HCT116 (cell line): ENCODE measurements around the gene CES4A. TPM values are rescaled to one million over a fixed set of nuclear protein-coding genes. Genes with fewer than 3 reads are reported as not detected.

ENCODE experiments used
- ATAC-seq: fragments of 200-7000 bp; cut with Tn5 transposase; 2 replicates; pipeline ENCODE4 v1.9.1; 2020; ENCODE audit warnings: mild to moderate bottlenecking, moderate library complexity
- Bru-seq: library from RNA; stranded (reverse); fragments of 400-500 nt; gene quantifications from one replicate; lab custom pipeline; 2021; lab: Mats Ljungman, UMichigan
- BruChase-seq, 2 experiments: library from RNA; stranded (reverse); fragments of 400-500 nt; gene quantifications; one replicate each; lab custom pipeline; 2021; lab: Mats Ljungman, UMichigan
- BruUV-seq: library from RNA; stranded (reverse); fragments of 400-500 nt; replicated peaks from 2 replicates; lab custom pipeline; 2021; lab: Mats Ljungman, UMichigan
- CTCF ChIA-PET: fragments of 300-600 bp; sonication (Branson Sonifier 250); formaldehyde crosslinking; loops from one replicate; lab custom pipeline; 2021; ENCODE audit warnings: antibody characterized with exemption; lab: Charles Lee
- POLR2A ChIA-PET: fragments of 300-600, 350-600 bp; sonication (Branson Sonifier 250); formaldehyde crosslinking; loops from one replicate; lab custom pipeline; 2021; ENCODE audit warnings: antibody characterized with exemption; lab: Charles Lee
- RAD21 ChIA-PET, 2 experiments: fragments of 300-600 bp; sonication (Branson Sonifier 250); formaldehyde crosslinking; loops; one replicate each; lab custom pipeline; 2023; ENCODE audit warnings: low total read pairs in 2 of 2; ENCODE audit not compliant: uncharacterized antibody in 2 of 2, unreplicated experiment in 2 of 2, low non-redundant PET in 1 of 2; lab: Charles Lee
- DNase-seq: peaks from one replicate; pipeline ENCODE4 v3.0.0-alpha.2; 2010; ENCODE audit warnings: low read depth, low spot score
- H2AFZ ChIP-seq: fragments of 200-600 bp; shearing (Covaris generic), sonication (generic); 2 replicates; pipeline ENCODE4 v1.6.1; 2017; ENCODE audit warnings: low read depth, mixed run types, mixed read lengths, antibody characterized with exemption, low read length; ENCODE audit not compliant: poor library complexity, severe bottlenecking
- H3K27ac ChIP-seq: 2 replicates; pipeline ENCODE4 v1.5.1; 2012; ENCODE audit warnings: low read depth, low read length
- H3K27me3 ChIP-seq: fragments of 200-600 bp; sonication (generic); 2 replicates; pipeline ENCODE4 v1.6.1; 2016; ENCODE audit warnings: mixed run types, low read length, mixed read lengths; ENCODE audit not compliant: insufficient read depth
- H3K36me3 ChIP-seq, 2 experiments: fragments of 200-500 bp in 1 of 2; fragments of 200-600 bp in 1 of 2; sonication (Bioruptor generic) in 1 of 2; sonication (generic) in 1 of 2; 2 replicates each; pipeline versions ENCODE4 v1.5.1 to v1.6.1; 2014 to 2016; ENCODE audit warnings: low read length in 2 of 2, inconsistent platforms in 1 of 2, mixed read lengths in 1 of 2, mixed run types in 1 of 2; ENCODE audit not compliant: insufficient read depth in 2 of 2, control insufficient read depth in 1 of 2
- H3K4me1 ChIP-seq, 2 experiments: fragments of 200-600 bp in 1 of 2; sonication (generic) in 1 of 2; 2 replicates each; pipeline versions ENCODE4 v1.5.1 to v1.6.1; 2012 to 2017; ENCODE audit warnings: low read length in 2 of 2, inconsistent platforms in 1 of 2, mild to moderate bottlenecking in 1 of 2, mixed read lengths in 1 of 2, mixed run types in 1 of 2, moderate library complexity in 1 of 2; ENCODE audit not compliant: insufficient read depth in 2 of 2, control insufficient read depth in 1 of 2
- H3K4me2 ChIP-seq: fragments of 200-600 bp; sonication (generic); 2 replicates; pipeline ENCODE4 v1.6.1; 2017; ENCODE audit warnings: mixed run types, low read length, mixed read lengths
- H3K4me3 ChIP-seq, 2 experiments: fragments of 200-600 bp in 1 of 2; sonication (generic) in 1 of 2; replicated peaks in 1 of 2; 2 replicates each; pipeline ENCODE4 v1.5.1; 2011 to 2016; ENCODE audit warnings: low read length in 2 of 2, control low read depth in 1 of 2, low read depth in 1 of 2, mild to moderate bottlenecking in 1 of 2, mixed read lengths in 1 of 2, mixed run types in 1 of 2
- H3K79me2 ChIP-seq: fragments of 200-600 bp; sonication (generic); 2 replicates; pipeline ENCODE4 v1.6.1; 2017; ENCODE audit warnings: mild to moderate bottlenecking, mixed run types, low read length, moderate library complexity, mixed read lengths; ENCODE audit not compliant: insufficient read depth
- H3K9ac ChIP-seq: fragments of 200-600 bp; sonication (generic); 2 replicates; pipeline ENCODE4 v1.6.1; 2016; ENCODE audit warnings: low read length, mixed read lengths
- H3K9me2 ChIP-seq: fragments of 200-600 bp; sonication (generic), shearing (Covaris generic); 2 replicates; pipeline ENCODE4 v1.6.1; 2017; ENCODE audit warnings: mixed run types, mild to moderate bottlenecking, moderate library complexity; ENCODE audit not compliant: insufficient read depth
- H3K9me3 ChIP-seq, 2 experiments: fragments of 200-500 bp in 1 of 2; fragments of 200-600 bp in 1 of 2; sonication (Bioruptor generic) in 1 of 2; sonication (generic) in 1 of 2; 2 replicates each; pipeline ENCODE4 v1.6.1; 2014 to 2017; ENCODE audit warnings: low read length in 2 of 2, mixed read lengths in 2 of 2, inconsistent platforms in 1 of 2, low read depth in 1 of 2, mild to moderate bottlenecking in 1 of 2, mixed run types in 1 of 2, moderate library complexity in 1 of 2; ENCODE audit not compliant: control insufficient read depth in 1 of 2, insufficient read depth in 1 of 2
- H4K20me1 ChIP-seq: fragments of 200-600 bp; sonication (generic), shearing (Covaris generic); 2 replicates; pipeline ENCODE4 v1.6.1; 2017; ENCODE audit warnings: mixed run types, mild to moderate bottlenecking, moderate library complexity; ENCODE audit not compliant: insufficient read depth
- ELF1 ChIP-seq: IDR thresholded peaks from 2 replicates; pipeline ENCODE4 v1.6.1; 2012; ENCODE audit warnings: low read depth, borderline replicate concordance
- EZH2 ChIP-seq: fragments of 200-600 bp; sonication (generic); IDR thresholded peaks from 2 replicates; pipeline ENCODE4 v1.6.1; 2017; ENCODE audit warnings: antibody characterized with exemption, mixed run types
- EZH2phosphoT487 ChIP-seq: fragments of 200-600 bp; IDR thresholded peaks from 2 replicates; pipeline ENCODE4 v1.6.1; 2018; ENCODE audit warnings: antibody characterized with exemption, borderline replicate concordance
- FOSL1 ChIP-seq: IDR thresholded peaks from 2 replicates; pipeline ENCODE4 v1.6.1; 2012; ENCODE audit warnings: low read depth
- JUND ChIP-seq: IDR thresholded peaks from 2 replicates; pipeline ENCODE4 v1.6.1; 2012
- POLR2A ChIP-seq: IDR thresholded peaks from 2 replicates; pipeline ENCODE4 v1.7.0; 2011; ENCODE audit warnings: borderline replicate concordance; ENCODE audit not compliant: insufficient read depth, insufficient read length; ENCODE audit errors: extremely low read depth
- POLR2AphosphoS5 ChIP-seq: IDR thresholded peaks from 2 replicates; pipeline ENCODE4 v1.6.1; 2011; ENCODE audit warnings: mild to moderate bottlenecking, low read depth, low read length, moderate library complexity
- RAD21 ChIP-seq: IDR thresholded peaks from 2 replicates; pipeline ENCODE4 v1.6.1; 2012; ENCODE audit warnings: low read depth, mild to moderate bottlenecking
- SRF ChIP-seq: IDR thresholded peaks from 2 replicates; pipeline ENCODE4 v1.6.1; 2012; ENCODE audit warnings: low read depth
- YY1 ChIP-seq: IDR thresholded peaks from 2 replicates; pipeline ENCODE4 v1.6.1; 2011; ENCODE audit warnings: low read length, low read depth, moderate library complexity, mild to moderate bottlenecking; ENCODE audit not compliant: insufficient replicate concordance; ENCODE audit errors: extremely low read depth
- intact Hi-C: fragments of 100-400 bp; cut with micrococcal nuclease; formaldehyde crosslinking; loops from 2 replicates; pipeline ENCODE4 v1.10.0; 2022
- long read RNA-seq: library from polyadenylated mRNA; unstranded; transcript quantifications from one replicate; pipeline ENCODE4 v2.0.0, GENCODE V29; 2021; ENCODE audit not compliant: unreplicated experiment
- polyA plus RNA-seq: library from polyadenylated mRNA; unstranded; fragments of >200 nt; gene quantifications from 2 replicates; pipeline ENCODE4 v1.2.1, GENCODE V29; 2012; ENCODE audit warnings: missing spikeins
- total RNA-seq: library from RNA; stranded (reverse); gene quantifications from one replicate; pipeline ENCODE4 v1.2.1, GENCODE V29; 2021; ENCODE audit not compliant: unreplicated experiment
- TF ChIP-seq, protein P1 (sequence below): IDR thresholded peaks from 2 replicates; pipeline ENCODE4 v1.6.1; 2012; ENCODE audit warnings: low read depth

Gene CES4A
- not detected for total RNA-seq
- polyA plus RNA-seq = 0.09 and 0.14 TPM in 2 replicates
- percentile 10 among the genes with signal in this experiment for Bru-seq, nascent RNA
- BruChase-seq, experiment 1, labeled RNA remaining after a 6-hour chase = percentile 12 among the genes with signal in this experiment
- BruChase-seq, experiment 2, labeled RNA remaining after a 2-hour chase = percentile 11 among the genes with signal in this experiment
- long read RNA-seq = 0 reads

DNA sequence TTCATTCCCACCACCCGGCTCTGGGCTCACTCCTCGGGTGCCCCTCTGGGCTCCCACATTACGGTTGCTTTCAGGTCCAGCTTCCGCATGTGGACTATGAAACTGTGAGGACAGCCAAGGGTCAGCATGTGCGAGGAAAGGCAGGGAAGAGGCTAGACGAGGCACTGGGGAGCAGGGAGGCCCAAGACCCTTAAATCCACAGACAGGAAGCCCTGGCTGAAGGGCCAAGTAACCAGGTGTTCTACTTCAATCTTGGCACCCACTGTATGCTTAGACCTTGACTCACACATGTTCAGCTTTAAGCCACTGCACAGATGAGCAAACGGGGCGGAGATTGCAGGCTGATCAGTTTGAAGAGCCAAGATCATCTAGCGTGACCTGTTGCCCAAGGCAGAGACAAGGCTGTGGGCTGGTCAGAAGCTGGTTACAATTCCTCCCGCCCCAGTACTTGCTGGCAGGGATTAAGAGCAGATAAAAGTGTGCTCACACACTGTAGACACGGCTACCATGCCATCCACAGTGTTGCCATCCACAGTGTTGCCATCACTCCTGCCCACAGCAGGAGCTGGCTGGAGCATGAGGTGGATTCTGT lies at the start of gene CES4A:
CES4A (plus strand) TSS at position 393 of the 592 bp plus-strand sequence; CDS start at position 577, 184 bp downstream.
- H3K4me2 ChIP-seq = no peak within 1 kb of the TSS
- no peak within 1 kb of the TSS for H2AFZ ChIP-seq
- TF ChIP-seq RAD21 (no peak), FOSL1 (no peak), SRF (no peak), YY1 (no peak)
- TF ChIP-seq, all 23 proteins: peak for 0
- ChIA-PET RAD21 (no interaction called here), CTCF (no interaction called here), POLR2A (no interaction called here)
- Histone ChIP-seq H3K36me3 (no peaks in the 10 kb centered on the region), H3K27ac (no peak within 1 kb of the TSS), H4K20me1 (no peaks in the 10 kb centered on the region), H3K79me2 (no peaks in the 10 kb centered on the region), H3K9me3 (no peaks in the 10 kb centered on the region), H3K4me3 (no peak within 1 kb of the TSS), H3K27me3 (no peaks in the 10 kb centered on the region), H3K9ac (no peak within 1 kb of the TSS), H3K4me1 (peaks cover 0 to 3% of the 10 kb centered on the region in 2 experiments; a peak in 1 of 4 replicates), H3K9me2 (no peaks in the 10 kb centered on the region)
- no TSS peak for BruUV-seq
- DNase-seq (no peak), ATAC-seq (no peak)
- intact Hi-C loops = no loop called here

DNA sequence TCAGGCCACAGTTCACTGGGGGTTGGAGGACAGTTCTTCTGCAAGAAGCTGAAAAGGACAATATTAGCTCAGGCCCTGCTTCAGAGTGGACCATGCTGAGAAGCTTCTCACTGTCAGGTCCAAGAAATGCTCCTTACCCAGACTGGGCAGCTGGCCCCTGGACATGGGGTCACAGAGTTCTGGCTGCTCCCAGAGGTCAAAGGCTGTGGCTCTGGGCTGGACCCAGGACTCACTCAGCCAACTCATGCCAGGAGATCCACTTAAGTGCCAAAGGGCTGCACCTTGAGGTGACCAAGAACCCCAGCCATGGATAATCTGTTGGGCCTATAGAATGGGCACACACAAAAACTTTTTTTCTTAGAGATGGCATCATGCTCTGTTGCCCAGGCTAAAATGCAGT lies 49.0 kb upstream of the CES4A start:
- Histone ChIP-seq H3K36me3 (peaks cover 29 to 33% of the 10 kb centered on the region in 2 experiments; a peak in 3 of 4 replicates), H3K79me2 (peaks cover 37% of the 10 kb centered on the region), H3K4me2 (no peak overlapping the region), H3K9me3 (no peaks in the 10 kb centered on the region), H2AFZ (no peak overlapping the region), H3K27me3 (no peaks in the 10 kb centered on the region), H3K9me2 (no peaks in the 10 kb centered on the region), H4K20me1 (no peaks in the 10 kb centered on the region), H3K27ac (no peak overlapping the region), H3K4me3 (no peak overlapping the region), H3K4me1 (peaks cover 0 to 13% of the 10 kb centered on the region in 2 experiments; a peak in 2 of 4 replicates), H3K9ac (no peak overlapping the region)
- TF ChIP-seq POLR2A (no peak), ELF1 (no peak), EZH2 (no peak), RAD21 (no peak), JUND (no peak), EZH2phosphoT487 (no peak), POLR2AphosphoS5 (no peak)
- TF ChIP-seq, protein P1, sequence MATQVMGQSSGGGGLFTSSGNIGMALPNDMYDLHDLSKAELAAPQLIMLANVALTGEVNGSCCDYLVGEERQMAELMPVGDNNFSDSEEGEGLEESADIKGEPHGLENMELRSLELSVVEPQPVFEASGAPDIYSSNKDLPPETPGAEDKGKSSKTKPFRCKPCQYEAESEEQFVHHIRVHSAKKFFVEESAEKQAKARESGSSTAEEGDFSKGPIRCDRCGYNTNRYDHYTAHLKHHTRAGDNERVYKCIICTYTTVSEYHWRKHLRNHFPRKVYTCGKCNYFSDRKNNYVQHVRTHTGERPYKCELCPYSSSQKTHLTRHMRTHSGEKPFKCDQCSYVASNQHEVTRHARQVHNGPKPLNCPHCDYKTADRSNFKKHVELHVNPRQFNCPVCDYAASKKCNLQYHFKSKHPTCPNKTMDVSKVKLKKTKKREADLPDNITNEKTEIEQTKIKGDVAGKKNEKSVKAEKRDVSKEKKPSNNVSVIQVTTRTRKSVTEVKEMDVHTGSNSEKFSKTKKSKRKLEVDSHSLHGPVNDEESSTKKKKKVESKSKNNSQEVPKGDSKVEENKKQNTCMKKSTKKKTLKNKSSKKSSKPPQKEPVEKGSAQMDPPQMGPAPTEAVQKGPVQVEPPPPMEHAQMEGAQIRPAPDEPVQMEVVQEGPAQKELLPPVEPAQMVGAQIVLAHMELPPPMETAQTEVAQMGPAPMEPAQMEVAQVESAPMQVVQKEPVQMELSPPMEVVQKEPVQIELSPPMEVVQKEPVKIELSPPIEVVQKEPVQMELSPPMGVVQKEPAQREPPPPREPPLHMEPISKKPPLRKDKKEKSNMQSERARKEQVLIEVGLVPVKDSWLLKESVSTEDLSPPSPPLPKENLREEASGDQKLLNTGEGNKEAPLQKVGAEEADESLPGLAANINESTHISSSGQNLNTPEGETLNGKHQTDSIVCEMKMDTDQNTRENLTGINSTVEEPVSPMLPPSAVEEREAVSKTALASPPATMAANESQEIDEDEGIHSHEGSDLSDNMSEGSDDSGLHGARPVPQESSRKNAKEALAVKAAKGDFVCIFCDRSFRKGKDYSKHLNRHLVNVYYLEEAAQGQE = no peak
- DNase-seq (no peak), ATAC-seq (no peak)
- POLR2A ChIA-PET = no interaction called here
- CTCF ChIA-PET = no interaction called here
- BruUV-seq = no TSS peak
- RAD21 ChIA-PET = no interaction called here
- intact Hi-C loops = no loop called here
